ENCODE measurements around the gene TBL1X. TPM values are rescaled to one million over a fixed set of nuclear protein-coding genes. Genes with fewer than 3 reads are reported as not detected.

The TBL1X gene
- total RNA-seq, 4 donors from 2014 or later, result 14.8 to 31.7 (median 16.8) TPM

- no peak overlapping the region for H3K4me3 ChIP-seq (ENCODE audit: low read depth, poor library complexity, severe bottlenecking)
- TF ChIP-seq CTCF (IDR thresholded peaks at IDR 0.05) (no peak), POLR2A (IDR thresholded peaks at IDR 0.05) (no peak)
- 25 to 30% methylated on average over 3 of the region's 3 CpGs for WGBS, 2 donors
- intact Hi-C loops (cut with DNase I; ENCODE audit: low total_unique reads), result no loop called here
- no peak for DNase-seq (ENCODE audit: low spot score in 2 of 2)
These were observed 281.5 kb downstream of the TBL1X start for GRCh38 chrX:9746148-9746888.

GRCh38 chrX:9747644-9748043 lies 282.8 kb downstream of the TBL1X start:
- DNase-seq (ENCODE audit: low spot score in 2 of 2), result no peak
- WGBS, 2 donors, result 79 to 87% methylated on average over 4 of the region's 4 CpGs
- no peak for TF ChIP-seq POLR2A (IDR thresholded peaks at IDR 0.05)
- TF ChIP-seq CTCF (IDR thresholded peaks at IDR 0.05), result no peak
- H3K4me3 ChIP-seq (ENCODE audit: low read depth, poor library complexity, severe bottlenecking), result no peak overlapping the region
- intact Hi-C loops (cut with DNase I; ENCODE audit: low total_unique reads), result no loop called here

- no peak for TF ChIP-seq POLR2A (IDR thresholded peaks at IDR 0.05)
- H3K4me3 ChIP-seq (ENCODE audit: low read depth, poor library complexity, severe bottlenecking), result no peak overlapping the region
- no peak for DNase-seq (ENCODE audit: low spot score in 2 of 2)
- WGBS, 2 donors, result 58 to 62% methylated on average over 11 of the region's 11 CpGs
- intact Hi-C loops (cut with DNase I; ENCODE audit: low total_unique reads), result no loop called here
These were observed 284.4 kb downstream of the TBL1X start for GRCh38 chrX:9749146-9749692.

- TF ChIP-seq POLR2A (IDR thresholded peaks at IDR 0.05), result no peak
- no peak for TF ChIP-seq CTCF (IDR thresholded peaks at IDR 0.05)
- H3K4me3 ChIP-seq (ENCODE audit: low read depth, poor library complexity, severe bottlenecking), result no peak overlapping the region
- DNase-seq (ENCODE audit: low spot score in 2 of 2), result no peak
- WGBS, 2 donors, result 88 to 91% methylated on average over 7 of the region's 7 CpGs
- intact Hi-C loops (cut with DNase I; ENCODE audit: low total_unique reads), result no loop called here
These were observed 292.5 kb downstream of the TBL1X start for GRCh38 chrX:9757366-9757765.

- DNase-seq (ENCODE audit: low spot score in 2 of 2), result no peak
- intact Hi-C loops (cut with DNase I; ENCODE audit: low total_unique reads), result no loop called here
- 57 to 60% methylated on average over 1 to 4 of the region's 4 CpGs for WGBS, 2 donors
- no peak for TF ChIP-seq CTCF (IDR thresholded peaks at IDR 0.05)
- TF ChIP-seq POLR2A (IDR thresholded peaks at IDR 0.05), result no peak
- H3K4me3 ChIP-seq (ENCODE audit: low read depth, poor library complexity, severe bottlenecking), result no peak overlapping the region
These were observed 293.3 kb downstream of the TBL1X start for GRCh38 chrX:9758021-9758638.

- TF ChIP-seq CTCF (IDR thresholded peaks at IDR 0.05) (no peak), POLR2A (IDR thresholded peaks at IDR 0.05) (no peak)
- intact Hi-C loops (cut with DNase I; ENCODE audit: low total_unique reads), result no loop called here
- WGBS, 2 donors, result 62 to 70% methylated on average over 8 of the region's 8 CpGs
- no peak for DNase-seq (ENCODE audit: low spot score in 2 of 2)
- H3K4me3 ChIP-seq (ENCODE audit: low read depth, poor library complexity, severe bottlenecking), result no peak overlapping the region
These were observed 294.5 kb downstream of the TBL1X start for GRCh38 chrX:9759337-9759736.
